AG09319 (cell line): Measurements from ENCODE around the gene DOCK3.

ENCODE experiments used
- DNase-seq: peaks from one replicate; pipeline ENCODE4 v3.0.0-alpha.2; 2010; ENCODE audit warnings: low read depth; ENCODE audit errors: extremely low read depth
- CTCF ChIP-seq: IDR thresholded peaks from 2 replicates; pipeline ENCODE4 v1.5.1; 2011; ENCODE audit warnings: low read depth, mild to moderate bottlenecking, inconsistent platforms, low read length, moderate library complexity

The DOCK3 gene

GRCh38 chr3:51216291-51216690 lies 541.6 kb downstream of the DOCK3 start:
- TF ChIP-seq CTCF, result no peak
- DNase-seq, result no peak

- no peak for TF ChIP-seq CTCF
- no peak for DNase-seq
Measured at GRCh38 chr3:51221959-51222358, 547.2 kb downstream of the DOCK3 start.

DNA sequence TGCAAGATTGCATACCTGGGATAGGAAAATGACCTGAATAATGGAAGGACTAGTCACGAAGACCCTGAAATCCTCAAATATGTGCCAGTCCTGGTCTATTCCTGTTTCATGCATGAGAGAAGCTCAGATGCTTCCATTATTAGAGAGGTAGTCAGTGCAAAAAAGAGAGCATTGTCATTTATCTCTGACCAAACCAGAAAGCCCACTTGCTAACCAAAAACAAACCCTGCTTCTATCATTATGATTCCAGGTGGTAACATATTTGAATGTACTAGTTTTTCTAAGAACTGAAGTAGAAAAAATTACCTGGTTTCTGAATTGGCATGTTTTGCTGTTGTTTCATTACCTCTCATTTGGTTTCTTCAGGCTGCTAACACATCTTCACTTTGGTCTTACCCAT lies 549.6 kb downstream of the DOCK3 start:
- DNase-seq, result no peak
- no peak for TF ChIP-seq CTCF

DNA sequence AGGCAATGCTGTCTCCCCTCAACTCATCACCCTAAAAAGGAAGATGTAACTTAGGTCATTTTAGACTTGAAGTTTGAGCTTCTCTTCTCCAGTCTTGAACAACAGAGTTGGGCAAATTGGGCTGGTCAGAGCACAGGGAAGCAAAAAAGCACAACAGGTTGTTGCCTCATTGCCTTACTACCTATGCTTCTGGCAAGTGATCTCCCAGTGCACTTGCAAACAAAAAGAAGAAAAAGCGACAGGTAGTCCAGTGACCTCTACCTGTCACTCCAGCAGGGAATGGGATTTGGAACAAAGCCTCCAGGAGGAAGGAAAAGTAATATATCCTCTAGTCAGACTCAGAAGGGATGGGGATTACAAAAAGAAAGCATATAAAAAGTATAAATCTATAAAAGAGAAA lies 550.1 kb downstream of the DOCK3 start:
- no peak for DNase-seq
- no peak for TF ChIP-seq CTCF

- no peak for DNase-seq
- no peak for TF ChIP-seq CTCF
Measured at GRCh38 chr3:51242939-51243338, 568.2 kb downstream of the DOCK3 start.

DNA sequence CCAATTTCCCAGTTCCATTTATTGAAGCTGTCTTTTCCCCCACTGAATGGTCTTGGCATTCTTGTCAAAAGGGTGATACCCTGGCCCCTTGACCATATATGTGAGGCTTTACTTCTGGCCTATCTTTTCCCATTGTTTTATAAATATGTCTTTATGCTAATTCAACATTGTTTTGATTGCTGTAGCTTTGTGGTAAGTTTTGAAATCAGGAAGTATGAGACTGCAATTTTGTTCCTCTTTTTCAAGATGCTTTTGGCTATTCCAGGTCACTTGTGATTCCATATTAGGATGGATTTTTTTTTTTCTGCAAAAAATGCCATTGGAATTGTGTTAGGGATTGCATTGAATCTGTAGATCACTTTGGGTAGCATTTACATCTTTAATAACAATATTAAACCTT lies 569.2 kb downstream of the DOCK3 start:
- TF ChIP-seq CTCF, result no peak
- DNase-seq, result no peak

GRCh38 chr3:51245867-51246266 lies 571.1 kb downstream of the DOCK3 start:
- TF ChIP-seq CTCF, result no peak

More at GRCh38 chr3:51245867-51246266, 571.1 kb downstream of the DOCK3 start:
- no peak for DNase-seq
